Gastrocnemius medialis (tissue), 4 donors: ENCODE data around the gene GPATCH8. TPM values are rescaled to one million over a fixed set of nuclear protein-coding genes. Genes with fewer than 3 reads are reported as not detected.

Experiments used
- ATAC-seq, 2 donors: fragments of 150-250 bp; one replicate each; pipeline ENCODE4 v1.9.1; 2016
- DNase-seq, 2 donors: peaks; one replicate each; pipeline ENCODE4 v3.0.0-alpha.2; 2019
- H3K27ac ChIP-seq, 4 donors: fragments of 200-600 bp; sonication (generic); 1 replicate in 1 of 4; 2 replicates in 3 of 4; pipeline ENCODE4 v1.5.1; 2016 to 2018; ENCODE audit warnings: mild to moderate bottlenecking in 2 of 4, moderate library complexity in 1 of 4
- H3K27me3 ChIP-seq, 3 donors: fragments of 200-600 bp; sonication (generic) in 2 of 3; 1 replicate in 1 of 3; 2 replicates in 2 of 3; pipeline versions ENCODE4 v1.5.1 to v1.6.0; 2016 to 2019; ENCODE audit warnings: mild to moderate bottlenecking in 1 of 3, moderate library complexity in 1 of 3
- H3K36me3 ChIP-seq, 2 donors: fragments of 200-600 bp; sonication (generic) in 1 of 2; one replicate each; pipeline ENCODE4 v1.5.1; 2017 to 2018
- H3K4me1 ChIP-seq, 2 donors: fragments of 200-600 bp; sonication (generic) in 1 of 2; one replicate each; pipeline ENCODE4 v1.5.1; 2016 to 2017; ENCODE audit warnings: mild to moderate bottlenecking in 2 of 2
- H3K4me3 ChIP-seq, 4 donors: fragments of 200-600 bp; sonication (generic) in 3 of 4; 1 replicate in 1 of 4; 2 replicates in 3 of 4; pipeline ENCODE4 v1.5.1; 2016 to 2019; ENCODE audit warnings: mild to moderate bottlenecking in 2 of 4
- H3K9me3 ChIP-seq, 3 donors: fragments of 200-600 bp; sonication (generic) in 2 of 3; 1 replicate in 1 of 3; 2 replicates in 2 of 3; pipeline ENCODE4 v1.5.1; 2016 to 2019
- POLR2A ChIP-seq, 2 donors: fragments of 450-650 bp; IDR thresholded peaks; one replicate each; pipeline ENCODE4 v1.6.1; 2017; ENCODE audit warnings: antibody characterized with exemption in 2 of 2, mild to moderate bottlenecking in 2 of 2, moderate library complexity in 2 of 2
- in situ Hi-C, 4 donors: fragments of 200-750 bp; cut with MboI; loops; one replicate each; pipeline versions ENCODE4 v1.15.0 to v1.8.0; 2017; ENCODE audit warnings: low sequenced_read_pairs in 4 of 4
- intact Hi-C: fragments of 100-400 bp; cut with DNase I; formaldehyde crosslinking; loops from one replicate; pipeline ENCODE4 v1.15.1; 2023; ENCODE audit warnings: low total_unique reads
- total RNA-seq, 4 donors: library from RNA; depleted of rRNA; stranded (reverse); fragments of >200 nt; gene quantifications; one replicate each; pipeline versions ENCODE4 v1.1.0 to v1.2.3, GENCODE V29; 2016
- TF ChIP-seq, protein P1 (sequence below), 5 experiments: fragments of 450-650 bp in 3 of 5; fragments of 200-600 bp in 2 of 5; sonication (generic) in 2 of 5; IDR thresholded peaks in 4 of 5; conservative IDR thresholded peaks in 1 of 5; 1 replicate in 4 of 5; 2 replicates in 1 of 5; pipeline ENCODE4 v1.5.1; 2016 to 2019; ENCODE audit warnings: antibody characterized with exemption in 5 of 5, mild to moderate bottlenecking in 3 of 5, moderate library complexity in 3 of 5

GPATCH8 gene
- total RNA-seq, 4 donors from 2014 or later = 39.9 to 75.1 (median 50.8) TPM

- DNase-seq = no peak
- no peaks in the 10 kb centered on the region for H3K27me3 ChIP-seq
- H3K27ac ChIP-seq = peak overlapping the region in 1 of 4 donors; percentile 19
- TF ChIP-seq, protein P1, sequence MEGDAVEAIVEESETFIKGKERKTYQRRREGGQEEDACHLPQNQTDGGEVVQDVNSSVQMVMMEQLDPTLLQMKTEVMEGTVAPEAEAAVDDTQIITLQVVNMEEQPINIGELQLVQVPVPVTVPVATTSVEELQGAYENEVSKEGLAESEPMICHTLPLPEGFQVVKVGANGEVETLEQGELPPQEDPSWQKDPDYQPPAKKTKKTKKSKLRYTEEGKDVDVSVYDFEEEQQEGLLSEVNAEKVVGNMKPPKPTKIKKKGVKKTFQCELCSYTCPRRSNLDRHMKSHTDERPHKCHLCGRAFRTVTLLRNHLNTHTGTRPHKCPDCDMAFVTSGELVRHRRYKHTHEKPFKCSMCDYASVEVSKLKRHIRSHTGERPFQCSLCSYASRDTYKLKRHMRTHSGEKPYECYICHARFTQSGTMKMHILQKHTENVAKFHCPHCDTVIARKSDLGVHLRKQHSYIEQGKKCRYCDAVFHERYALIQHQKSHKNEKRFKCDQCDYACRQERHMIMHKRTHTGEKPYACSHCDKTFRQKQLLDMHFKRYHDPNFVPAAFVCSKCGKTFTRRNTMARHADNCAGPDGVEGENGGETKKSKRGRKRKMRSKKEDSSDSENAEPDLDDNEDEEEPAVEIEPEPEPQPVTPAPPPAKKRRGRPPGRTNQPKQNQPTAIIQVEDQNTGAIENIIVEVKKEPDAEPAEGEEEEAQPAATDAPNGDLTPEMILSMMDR (IDR thresholded peaks at IDR 0.05 in 4 of 5, conservative IDR thresholded peaks at IDR 0.05 in 1 of 5) = no peak
- no peak for TF ChIP-seq POLR2A (IDR thresholded peaks at IDR 0.05)
- H3K9me3 ChIP-seq = no peaks in the 10 kb centered on the region
- intact Hi-C loops = no loop called here
- no peak for ATAC-seq
- no peak overlapping the region for H3K4me3 ChIP-seq
- H3K36me3 ChIP-seq = no peaks in the 10 kb centered on the region
- in situ Hi-C loops = loop anchor here in 2 of 4 donors (10.0 kb wide), 1 partner anchor 89 kb away; no protein-coding TSS in a partner anchor
- H3K4me1 ChIP-seq = peaks cover 40 to 42% of the 10 kb centered on the region in 2 donors
Observed at GRCh38 chr17:44493339-44493738, 9.9 kb downstream of the GPATCH8 start.

DNA sequence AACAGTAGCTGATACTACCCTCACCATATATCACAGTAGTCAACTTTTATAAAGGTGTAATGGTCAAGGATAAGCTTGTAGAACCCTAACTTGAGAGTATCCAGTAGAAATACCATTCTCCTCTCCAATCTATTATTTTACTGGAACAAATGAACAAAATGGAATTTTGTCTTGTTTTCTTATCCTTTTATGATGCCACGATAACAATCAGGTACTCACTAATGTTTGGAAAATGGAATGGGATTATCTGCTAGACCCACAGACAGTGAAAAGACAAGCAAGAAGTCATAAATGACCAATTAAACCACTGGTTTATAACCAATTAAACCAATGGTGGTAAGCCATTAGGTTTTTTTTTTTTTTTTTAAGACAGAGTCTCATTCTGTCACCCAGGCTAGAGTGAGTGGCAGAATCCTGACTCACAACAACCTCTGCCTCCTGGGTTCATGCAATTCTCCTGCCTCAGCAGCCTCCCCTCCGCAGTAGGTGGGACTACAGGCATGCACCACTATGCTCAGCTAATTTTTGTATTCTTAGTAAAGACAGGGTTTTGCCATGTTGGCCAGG lies 10.4 kb downstream of the GPATCH8 start:
- Histone ChIP-seq H3K27me3 (no peaks in the 10 kb centered on the region), H3K27ac (peak overlapping the region in 1 of 4 donors; percentile 19), H3K4me1 (peaks cover 40 to 41% of the 10 kb centered on the region in 2 donors), H3K4me3 (no peak overlapping the region), H3K36me3 (no peaks in the 10 kb centered on the region), H3K9me3 (no peaks in the 10 kb centered on the region)
- intact Hi-C loops = no loop called here
- no peak for ATAC-seq
- TF ChIP-seq, protein P1 (IDR thresholded peaks at IDR 0.05 in 4 of 5, conservative IDR thresholded peaks at IDR 0.05 in 1 of 5) = no peak
- TF ChIP-seq POLR2A (IDR thresholded peaks at IDR 0.05) = no peak
- DNase-seq = no peak
- in situ Hi-C loops = loop anchor here in 2 of 4 donors (10.0 kb wide), 1 partner anchor 88 kb away; no protein-coding TSS in a partner anchor

GRCh38 chr17:44489581-44489980 lies 13.6 kb downstream of the GPATCH8 start:
- no peak for ATAC-seq
- TF ChIP-seq, protein P1 (IDR thresholded peaks at IDR 0.05 in 4 of 5, conservative IDR thresholded peaks at IDR 0.05 in 1 of 5) = no peak
- TF ChIP-seq POLR2A (IDR thresholded peaks at IDR 0.05) = no peak

DNA sequence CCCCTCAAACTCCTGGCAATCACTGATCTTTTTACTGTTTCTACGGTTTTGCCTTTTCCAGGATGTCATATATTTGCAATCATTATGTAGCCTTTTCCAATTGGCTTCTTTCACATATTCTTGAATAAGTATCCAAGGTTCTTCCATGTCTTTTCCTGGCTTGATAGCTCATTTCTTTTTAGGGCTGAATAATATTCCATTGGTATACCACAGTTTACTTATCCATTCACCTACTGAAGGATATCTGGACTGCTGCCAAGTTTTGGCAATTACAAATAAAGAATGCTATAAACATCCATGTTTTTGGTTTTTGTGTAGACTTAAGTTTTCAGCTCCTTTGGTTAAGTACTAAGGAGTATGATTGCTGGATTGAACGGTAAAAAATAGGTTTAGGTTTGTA lies 16.0 kb downstream of the GPATCH8 start:
- DNase-seq = no peak
- no peaks in the 10 kb centered on the region for H3K9me3 ChIP-seq
- no peak for ATAC-seq
- TF ChIP-seq, protein P1 (IDR thresholded peaks at IDR 0.05 in 4 of 5, conservative IDR thresholded peaks at IDR 0.05 in 1 of 5) = no peak
- no peaks in the 10 kb centered on the region for H3K36me3 ChIP-seq
- peak overlapping the region in 1 of 4 donors; percentile 32 for H3K27ac ChIP-seq
- intact Hi-C loops = no loop called here
- H3K4me1 ChIP-seq = peaks cover 7 to 31% of the 10 kb centered on the region in 2 donors
- no peaks in the 10 kb centered on the region for H3K27me3 ChIP-seq
- no peak overlapping the region for H3K4me3 ChIP-seq
- in situ Hi-C loops = no loop called here

More at GRCh38 chr17:44489581-44489980, 13.6 kb downstream of the GPATCH8 start:
- no peaks in the 10 kb centered on the region for H3K9me3 ChIP-seq
- no peak for DNase-seq
- H3K27ac ChIP-seq = no peak overlapping the region
- H3K4me3 ChIP-seq = no peak overlapping the region
- peaks cover 16 to 24% of the 10 kb centered on the region in 2 donors for H3K4me1 ChIP-seq
- in situ Hi-C loops (no loop called here), intact Hi-C loops (no loop called here)
- no peaks in the 10 kb centered on the region for H3K36me3 ChIP-seq
- no peaks in the 10 kb centered on the region for H3K27me3 ChIP-seq
